Activated CD4-positive, alpha-beta T cell treated with anti-CD3 and anti-CD28 coated beads, Interleukin-2, amount 10 ng/mL, durations not matched to agents 24 days and 14 days (primary cell): ENCODE results near the gene FXYD5. TPM values are rescaled to one million over a fixed set of nuclear protein-coding genes. Genes with fewer than 3 reads are reported as not detected.

ENCODE experiments used
- DNase-seq: peaks from one replicate; pipeline ENCODE4 v3.0.0; 2022
- H3K27ac Mint-ChIP-seq: one replicate; pipeline ENCODE4 v1.8.0; 2022; ENCODE audit warnings: mild to moderate bottlenecking, mixed read lengths
- H3K27me3 Mint-ChIP-seq: one replicate; pipeline ENCODE4 v1.8.0; 2022; ENCODE audit warnings: mixed read lengths
- H3K36me3 Mint-ChIP-seq: one replicate; pipeline ENCODE4 v1.8.0; 2022; ENCODE audit warnings: low read depth, mild to moderate bottlenecking, mixed read lengths
- H3K4me1 Mint-ChIP-seq: one replicate; pipeline ENCODE4 v1.8.0; 2021; ENCODE audit warnings: mixed read lengths
- H3K4me3 Mint-ChIP-seq: one replicate; pipeline ENCODE4 v1.8.0; 2022; ENCODE audit warnings: mild to moderate bottlenecking, moderate library complexity, mixed read lengths
- H3K9me3 Mint-ChIP-seq: one replicate; pipeline ENCODE4 v1.8.0; 2021; ENCODE audit warnings: mixed read lengths
- intact Hi-C: fragments of 100-400 bp; cut with micrococcal nuclease; formaldehyde crosslinking; loops from one replicate; pipeline ENCODE4 v1.15.1; 2023
- total RNA-seq: library from RNA; stranded (reverse); gene quantifications from 2 replicates; pipeline ENCODE4 v1.2.3, GENCODE V29; 2022

The FXYD5 gene
- total RNA-seq, 1 donor from 2014 or later = 286 TPM

DNA sequence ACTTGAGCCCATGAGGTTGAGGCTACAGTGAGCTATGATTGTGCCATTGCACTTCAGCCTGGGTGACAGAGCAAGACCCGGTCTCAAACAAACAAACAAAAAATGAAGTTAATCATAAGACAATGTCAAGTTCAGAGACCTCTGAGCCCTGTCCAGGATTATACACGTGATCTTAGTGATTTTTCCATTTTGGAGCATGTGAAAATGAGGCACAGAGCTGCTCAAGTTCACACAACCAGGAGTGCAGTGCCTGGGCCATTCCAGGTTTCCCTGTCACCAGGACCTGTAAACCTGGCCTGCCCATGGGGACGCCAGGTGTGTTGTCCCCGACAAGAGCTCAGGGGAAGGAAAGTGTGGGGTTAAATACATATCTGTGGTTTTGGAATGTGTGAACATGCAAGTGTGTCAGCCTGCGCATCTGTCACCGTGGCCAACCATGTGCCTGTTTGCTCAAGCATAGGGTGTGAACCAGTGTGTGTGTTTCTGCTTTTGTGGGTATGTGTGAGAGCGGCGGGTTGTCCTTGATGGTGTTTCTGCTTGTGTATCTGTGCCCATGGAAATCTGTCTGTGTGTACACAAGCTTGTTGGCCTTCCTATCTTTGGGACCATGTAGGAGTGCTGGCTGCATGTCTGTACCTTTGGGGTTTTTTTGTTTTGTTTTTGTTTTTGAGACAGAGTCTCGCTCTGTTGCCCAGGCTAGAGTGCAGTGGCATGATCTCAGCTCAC lies 17.4 kb upstream of the FXYD5 start:
- Mint-ChIP-seq H3K36me3 (no peaks in the 10 kb centered on the region), H3K4me1 (peaks cover 21% of the 10 kb centered on the region), H3K9me3 (peaks cover 9% of the 10 kb centered on the region), H3K27me3 (peaks cover 12% of the 10 kb centered on the region), H3K27ac (no peak overlapping the region), H3K4me3 (no peak overlapping the region)
- intact Hi-C loops = no loop called here
- DNase-seq = no peak

DNA sequence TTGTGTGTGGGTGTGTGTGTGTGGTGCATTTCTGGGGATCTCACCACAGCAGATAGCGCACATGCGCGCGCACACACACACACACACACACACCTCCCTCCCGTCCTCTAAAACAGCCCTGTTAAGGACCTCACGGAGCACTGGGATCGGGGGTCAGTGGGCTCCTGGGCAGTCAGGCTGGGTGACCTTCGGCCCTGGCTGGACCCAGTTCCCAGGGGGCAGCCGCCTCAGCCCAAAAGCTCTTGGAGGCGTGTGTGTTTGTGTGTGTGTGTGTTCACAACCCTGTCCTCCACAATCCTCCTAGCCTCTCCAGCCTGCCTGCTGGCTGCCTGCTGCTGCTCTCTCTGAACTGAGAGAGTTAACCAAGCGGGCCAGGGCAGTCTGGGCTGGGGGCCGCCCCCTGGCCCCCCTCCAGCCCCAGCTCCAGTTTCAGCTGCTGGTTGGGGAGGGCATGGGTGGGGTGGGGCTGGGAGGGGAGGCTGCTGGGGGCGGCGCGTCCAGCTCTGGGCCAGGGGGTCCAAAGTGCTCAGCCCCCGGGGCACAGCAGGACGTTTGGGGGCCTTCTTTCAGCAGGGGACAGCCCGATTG lies 16.1 kb upstream of the FXYD5 start, which contains the start of gene FXYD1:
TSS of gene FXYD1 (plus strand) at position 520 of the 588 bp plus-strand sequence. CDS start 1,256 bp downstream, outside the sequence.
- DNase-seq = no peak
- Mint-ChIP-seq H3K36me3 (no peaks in the 10 kb centered on the region), H3K4me1 (peaks cover 23% of the 10 kb centered on the region), H3K27me3 (peaks cover 12% of the 10 kb centered on the region), H3K9me3 (no peaks in the 10 kb centered on the region), H3K27ac (no peak within 1 kb of the TSS), H3K4me3 (no peak within 1 kb of the TSS)
- intact Hi-C loops = no loop called here

DNA sequence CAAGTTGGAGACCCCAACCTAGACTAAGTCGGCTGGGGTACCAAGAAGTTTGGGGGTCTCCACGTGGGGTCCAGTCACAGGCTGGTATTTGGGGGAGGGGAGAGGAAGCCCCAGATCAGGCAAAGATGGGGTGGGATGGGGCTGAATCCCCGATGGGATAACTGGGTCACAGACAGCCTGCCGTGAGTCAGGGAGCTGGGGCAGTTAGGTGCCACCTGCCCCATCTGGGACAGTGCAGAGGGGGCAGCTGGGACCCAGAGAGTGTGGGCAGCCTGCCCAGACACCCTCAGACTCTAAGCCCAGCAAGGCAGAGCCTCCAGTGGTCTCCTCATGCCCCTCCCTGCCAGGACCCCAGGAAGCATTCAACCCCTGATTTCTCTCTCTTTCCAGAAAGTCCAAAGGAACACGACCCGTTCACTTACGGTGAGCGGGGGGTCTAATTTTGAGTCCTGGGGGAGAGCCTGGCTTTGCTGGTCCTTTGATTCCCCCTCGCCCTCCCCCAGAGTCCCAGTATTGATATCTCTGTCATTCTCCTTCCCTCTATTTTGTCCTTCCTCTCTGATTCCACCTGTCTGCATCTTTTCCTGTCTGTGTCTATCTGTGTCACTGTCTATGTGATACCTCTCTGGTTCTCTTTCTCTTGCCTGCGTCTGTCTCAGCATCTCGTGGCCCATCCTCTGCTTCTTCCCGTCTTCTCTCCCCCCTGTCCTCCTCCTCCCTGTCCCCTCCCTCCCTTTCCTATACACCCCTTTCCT lies 14.2 kb upstream of the FXYD5 start:
- H3K27me3 Mint-ChIP-seq = peaks cover 23% of the 10 kb centered on the region
- intact Hi-C loops = no loop called here
- H3K9me3 Mint-ChIP-seq = no peaks in the 10 kb centered on the region
- H3K4me3 Mint-ChIP-seq = peak overlapping the region; percentile 43
- H3K27ac Mint-ChIP-seq = no peak overlapping the region
- H3K4me1 Mint-ChIP-seq = peaks cover 35% of the 10 kb centered on the region
- H3K36me3 Mint-ChIP-seq = no peaks in the 10 kb centered on the region
- peak; percentile 61 for DNase-seq

DNA sequence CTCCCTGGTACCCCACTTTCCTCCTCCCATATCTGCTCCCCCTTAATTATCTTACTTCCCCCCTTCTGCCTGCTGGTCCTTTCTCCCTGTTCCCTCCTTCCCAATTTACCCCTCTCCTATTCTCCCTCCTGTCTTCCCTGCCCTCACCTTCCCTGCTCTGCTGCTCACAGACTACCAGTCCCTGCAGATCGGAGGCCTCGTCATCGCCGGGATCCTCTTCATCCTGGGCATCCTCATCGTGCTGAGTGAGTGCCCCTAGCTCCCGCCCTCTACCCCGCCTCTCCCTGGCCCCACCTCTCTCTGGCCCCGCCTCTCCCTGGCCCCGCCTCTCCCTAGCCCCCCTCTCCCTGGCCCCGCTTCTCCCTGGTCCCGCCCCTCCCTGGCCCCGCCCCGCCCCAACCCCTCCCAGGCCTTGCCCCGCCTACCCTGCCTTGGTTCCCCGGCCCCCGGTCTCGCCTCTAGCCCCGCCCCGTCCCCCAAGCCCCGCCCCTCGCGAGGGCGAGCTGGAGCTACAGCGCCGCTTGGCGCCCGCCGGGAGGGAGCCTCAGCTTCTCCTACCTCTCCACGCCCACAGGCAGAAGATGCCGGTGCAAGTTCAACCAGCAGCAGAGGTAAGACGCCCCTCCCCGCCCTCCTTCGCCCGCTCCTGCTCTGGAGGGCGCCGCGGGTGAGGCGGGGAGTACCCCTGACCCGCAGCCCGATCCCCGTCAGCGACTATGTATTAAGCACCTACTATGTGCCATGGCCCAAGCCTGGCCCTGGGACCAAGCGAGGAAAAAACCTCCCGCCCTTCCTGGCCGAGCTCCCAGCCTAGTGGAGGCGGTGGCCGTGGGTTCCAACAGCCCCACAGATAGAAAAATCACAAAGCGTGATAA lies 13.3 kb upstream of the FXYD5 start:
- intact Hi-C loops = loop anchor here (1.0 kb wide), 2 partner anchors 14 to 127 kb away; partner anchors contain the start of gene USF2
- Mint-ChIP-seq H3K27ac (peak overlapping the region; percentile 83), H3K4me3 (peak overlapping the region; percentile 87), H3K36me3 (no peaks in the 10 kb centered on the region), H3K4me1 (peaks cover 31% of the 10 kb centered on the region), H3K27me3 (peaks cover 23% of the 10 kb centered on the region), H3K9me3 (no peaks in the 10 kb centered on the region)
- peak; percentile 97 for DNase-seq

DNA sequence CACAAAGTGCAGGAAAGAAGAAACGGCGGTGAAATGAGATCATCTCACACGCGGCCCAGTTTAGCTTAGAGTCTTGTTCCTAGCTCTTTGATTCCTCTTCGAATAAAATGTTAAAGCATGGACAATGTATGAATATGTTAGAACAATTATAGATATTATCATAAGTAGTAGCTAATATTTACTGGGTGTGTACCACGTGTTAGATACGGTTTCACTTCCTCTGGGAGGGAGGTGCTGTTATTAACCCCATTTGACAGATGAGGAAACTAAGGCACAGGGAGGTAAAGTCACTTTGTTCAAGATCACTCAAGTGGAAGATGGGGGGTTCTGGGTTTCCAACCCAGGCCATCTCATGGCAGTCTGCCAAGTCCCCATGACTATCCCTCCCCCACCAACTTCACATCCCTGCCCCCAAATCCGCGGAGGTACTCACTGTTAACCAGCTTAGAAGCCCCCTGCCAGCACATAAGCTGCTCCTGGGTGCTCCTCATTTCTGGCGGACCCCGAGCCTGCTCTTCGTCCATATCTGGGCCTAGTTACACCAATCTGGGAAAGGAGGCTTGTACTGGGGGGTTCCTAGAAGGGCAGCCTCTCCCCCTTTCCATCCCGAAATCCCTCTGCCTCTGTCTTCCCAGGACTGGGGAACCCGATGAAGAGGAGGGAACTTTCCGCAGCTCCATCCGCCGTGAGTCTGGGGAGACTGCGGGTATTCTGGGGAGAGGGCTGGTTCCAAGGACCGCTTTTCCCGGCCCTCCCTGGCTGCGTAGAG lies 12.5 kb upstream of the FXYD5 start:
- Mint-ChIP-seq H3K27ac (peak overlapping the region; percentile 83), H3K36me3 (no peaks in the 10 kb centered on the region), H3K27me3 (peaks cover 22% of the 10 kb centered on the region), H3K4me3 (peak overlapping the region; percentile 87), H3K9me3 (no peaks in the 10 kb centered on the region), H3K4me1 (peaks cover 31% of the 10 kb centered on the region)
- intact Hi-C loops = loop anchor here (1.0 kb wide), 2 partner anchors 13 to 126 kb away; partner anchors contain the start of gene USF2
- DNase-seq = peak; percentile 63

DNA sequence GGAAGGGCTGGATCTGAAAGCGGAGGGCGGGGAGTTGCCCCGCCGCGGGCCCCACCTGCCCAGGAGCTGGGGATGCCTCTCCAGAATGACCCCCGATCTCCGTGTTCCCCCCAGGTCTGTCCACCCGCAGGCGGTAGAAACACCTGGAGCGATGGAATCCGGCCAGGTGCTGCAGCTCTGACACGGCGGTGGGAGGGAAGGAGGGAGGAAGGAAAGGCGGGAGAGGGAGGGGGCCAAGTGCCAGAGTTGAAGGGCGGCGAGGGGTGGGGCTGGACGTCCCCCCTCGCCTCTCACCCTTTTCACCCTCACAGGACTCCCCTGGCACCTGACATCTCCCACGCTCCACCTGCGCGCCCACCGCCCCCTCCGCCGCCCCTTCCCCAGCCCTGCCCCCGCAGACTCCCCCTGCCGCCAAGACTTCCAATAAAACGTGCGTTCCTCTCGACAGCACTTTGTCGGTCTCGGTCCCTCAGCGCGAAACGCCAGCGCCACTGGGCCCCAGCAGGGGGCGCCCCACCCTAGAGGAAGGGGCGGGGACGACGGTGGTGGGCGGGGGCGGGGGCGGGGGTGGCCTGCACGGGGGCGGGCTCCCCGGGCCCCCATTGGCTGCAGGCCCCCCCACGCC lies 11.8 kb upstream of the FXYD5 start:
- peaks cover 17% of the 10 kb centered on the region for H3K27me3 Mint-ChIP-seq
- DNase-seq = peak; percentile 92
- H3K9me3 Mint-ChIP-seq = no peaks in the 10 kb centered on the region

DNA sequence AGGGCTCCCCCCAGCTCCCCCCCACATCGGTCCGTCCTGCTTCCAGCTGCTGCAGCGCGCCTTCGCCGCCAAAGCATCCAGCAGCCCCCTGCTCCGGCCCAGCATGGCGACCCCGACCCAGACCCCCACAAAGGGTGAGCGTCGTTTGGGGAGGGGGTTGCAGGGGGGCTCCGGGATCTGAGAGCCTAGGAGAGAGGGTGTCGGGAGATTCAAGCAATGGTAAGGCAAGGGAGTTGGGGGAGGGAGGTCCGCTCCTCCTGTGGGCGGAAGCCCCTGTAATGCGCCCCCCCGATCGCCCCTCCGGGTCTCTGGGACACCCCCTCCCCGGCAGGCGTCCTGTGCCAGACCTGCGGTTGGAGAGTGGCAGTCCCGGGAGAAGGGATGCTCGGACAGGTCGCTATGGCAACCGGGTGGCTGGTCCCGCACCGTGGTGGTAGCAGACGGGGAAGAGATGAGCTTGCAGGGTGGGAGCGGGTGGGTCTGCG lies 11.3 kb upstream of the FXYD5 start, which contains the start of gene FXYD7:
TSS of gene FXYD7 (plus strand) at position 25 of the 485 bp plus-strand sequence. CDS start at position 104, 79 bp downstream.
- peak within 1 kb of the TSS; percentile 87 for H3K4me3 Mint-ChIP-seq
- no peak within 1 kb of the TSS for H3K27ac Mint-ChIP-seq

More for the DNA sequence above, 11.8 kb upstream of the FXYD5 start:
- no peaks in the 10 kb centered on the region for H3K36me3 Mint-ChIP-seq
- H3K4me3 Mint-ChIP-seq = peak overlapping the region; percentile 87
- peaks cover 30% of the 10 kb centered on the region for H3K4me1 Mint-ChIP-seq
- intact Hi-C loops = no loop called here
- H3K27ac Mint-ChIP-seq = no peak overlapping the region

DNA sequence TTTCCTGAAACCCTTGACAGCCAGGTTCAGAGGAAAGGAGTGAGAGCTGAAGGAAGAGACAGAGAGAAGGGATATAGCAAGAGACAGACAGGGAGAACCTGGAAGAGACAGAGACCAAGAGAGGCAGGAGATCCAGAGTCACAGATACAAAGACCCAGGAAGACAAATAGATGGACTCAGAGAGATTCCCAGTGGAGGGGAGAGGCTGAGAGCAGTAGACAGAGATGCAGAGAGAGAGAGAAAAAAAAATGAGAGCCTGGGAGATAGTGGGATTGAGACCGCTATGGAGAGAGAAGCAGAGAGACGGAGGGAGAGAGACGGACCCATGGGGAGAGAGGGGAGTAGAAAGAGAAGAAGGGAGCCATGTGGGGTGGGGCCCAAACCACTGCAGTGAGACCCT lies 10.7 kb upstream of the FXYD5 start:
- H3K4me3 Mint-ChIP-seq = peak overlapping the region; percentile 0
- DNase-seq = no peak

More for the DNA sequence above, 11.3 kb upstream of the FXYD5 start, which contains the start of gene FXYD7:
- H3K9me3 Mint-ChIP-seq = no peaks in the 10 kb centered on the region
- intact Hi-C loops = no loop called here
- peak; percentile 67 for DNase-seq
- no peaks in the 10 kb centered on the region for H3K36me3 Mint-ChIP-seq
- peaks cover 30% of the 10 kb centered on the region for H3K4me1 Mint-ChIP-seq
- peaks cover 17% of the 10 kb centered on the region for H3K27me3 Mint-ChIP-seq

DNA sequence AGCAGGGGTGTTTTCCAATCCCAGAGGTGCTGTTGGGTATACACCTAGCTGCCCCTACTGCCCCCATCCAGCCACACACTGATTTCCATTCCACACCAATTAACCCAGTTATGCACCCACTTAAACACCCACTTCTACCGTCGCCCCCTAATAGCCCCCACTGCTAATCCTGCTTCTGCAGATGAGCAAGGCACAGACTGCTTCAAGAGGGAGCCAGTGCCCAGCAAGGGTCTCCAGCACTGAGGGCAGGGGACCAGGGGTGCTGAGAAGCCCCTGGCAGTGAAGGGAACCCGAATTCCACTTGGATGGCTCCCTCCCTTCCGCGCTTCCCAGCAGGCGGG lies 10.3 kb upstream of the FXYD5 start:
- H3K27ac Mint-ChIP-seq = no peak overlapping the region
- peaks cover 30% of the 10 kb centered on the region for H3K4me1 Mint-ChIP-seq
- H3K27me3 Mint-ChIP-seq = peaks cover 17% of the 10 kb centered on the region
- intact Hi-C loops = no loop called here
- no peaks in the 10 kb centered on the region for H3K36me3 Mint-ChIP-seq
- H3K4me3 Mint-ChIP-seq = no peak overlapping the region
- no peak for DNase-seq
- no peaks in the 10 kb centered on the region for H3K9me3 Mint-ChIP-seq

More for the DNA sequence above, 10.7 kb upstream of the FXYD5 start:
- peaks cover 30% of the 10 kb centered on the region for H3K4me1 Mint-ChIP-seq
- H3K27ac Mint-ChIP-seq = no peak overlapping the region
- H3K36me3 Mint-ChIP-seq = no peaks in the 10 kb centered on the region
- intact Hi-C loops = no loop called here
- H3K9me3 Mint-ChIP-seq = no peaks in the 10 kb centered on the region
- H3K27me3 Mint-ChIP-seq = peaks cover 17% of the 10 kb centered on the region

DNA sequence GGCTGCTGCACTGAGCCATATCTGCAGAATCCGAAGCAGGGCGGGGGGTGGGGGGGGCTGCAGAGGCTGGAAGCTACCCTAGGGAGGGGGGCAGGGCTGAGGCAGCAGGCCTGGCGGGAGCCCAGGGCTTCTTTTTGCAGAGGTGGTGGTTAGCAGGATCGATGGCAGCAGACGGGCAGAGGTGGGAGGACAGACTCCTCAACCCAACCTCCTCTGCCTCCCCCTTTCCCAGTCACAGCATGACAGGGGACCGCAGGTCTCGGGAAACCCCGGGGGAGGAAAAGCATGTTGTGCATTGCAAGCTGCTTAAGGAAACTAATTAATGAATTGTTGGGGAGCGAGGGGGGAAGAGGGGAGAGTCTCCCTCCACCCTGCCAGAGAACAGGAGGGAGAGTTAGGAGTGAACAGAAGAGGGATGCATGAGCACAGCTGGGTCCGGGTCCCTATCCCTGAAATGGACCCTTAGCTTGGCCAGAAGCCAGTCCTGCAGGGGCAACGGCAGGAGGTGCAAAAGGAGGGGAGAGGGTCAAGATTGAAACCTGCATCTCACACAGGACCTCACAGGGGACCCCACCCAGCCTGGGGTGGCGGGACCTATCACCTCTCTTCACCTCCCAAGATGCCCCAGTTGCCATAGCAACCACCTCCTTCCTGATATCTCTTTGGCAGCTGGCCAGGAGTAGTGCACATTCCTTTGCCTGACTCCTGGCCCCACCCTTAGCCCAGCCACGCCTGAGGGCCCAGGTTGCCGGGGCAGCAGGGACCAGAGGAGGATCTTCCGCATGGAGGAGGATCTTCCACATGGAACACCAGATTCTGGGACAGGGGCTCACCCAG lies 9.7 kb upstream of the FXYD5 start:
- H3K27me3 Mint-ChIP-seq = peaks cover 17% of the 10 kb centered on the region
- peaks cover 30% of the 10 kb centered on the region for H3K4me1 Mint-ChIP-seq
- H3K9me3 Mint-ChIP-seq = no peaks in the 10 kb centered on the region
- DNase-seq = peak; percentile 75
- intact Hi-C loops = no loop called here
- no peak overlapping the region for H3K27ac Mint-ChIP-seq
- H3K36me3 Mint-ChIP-seq = no peaks in the 10 kb centered on the region
- no peak overlapping the region for H3K4me3 Mint-ChIP-seq

DNA sequence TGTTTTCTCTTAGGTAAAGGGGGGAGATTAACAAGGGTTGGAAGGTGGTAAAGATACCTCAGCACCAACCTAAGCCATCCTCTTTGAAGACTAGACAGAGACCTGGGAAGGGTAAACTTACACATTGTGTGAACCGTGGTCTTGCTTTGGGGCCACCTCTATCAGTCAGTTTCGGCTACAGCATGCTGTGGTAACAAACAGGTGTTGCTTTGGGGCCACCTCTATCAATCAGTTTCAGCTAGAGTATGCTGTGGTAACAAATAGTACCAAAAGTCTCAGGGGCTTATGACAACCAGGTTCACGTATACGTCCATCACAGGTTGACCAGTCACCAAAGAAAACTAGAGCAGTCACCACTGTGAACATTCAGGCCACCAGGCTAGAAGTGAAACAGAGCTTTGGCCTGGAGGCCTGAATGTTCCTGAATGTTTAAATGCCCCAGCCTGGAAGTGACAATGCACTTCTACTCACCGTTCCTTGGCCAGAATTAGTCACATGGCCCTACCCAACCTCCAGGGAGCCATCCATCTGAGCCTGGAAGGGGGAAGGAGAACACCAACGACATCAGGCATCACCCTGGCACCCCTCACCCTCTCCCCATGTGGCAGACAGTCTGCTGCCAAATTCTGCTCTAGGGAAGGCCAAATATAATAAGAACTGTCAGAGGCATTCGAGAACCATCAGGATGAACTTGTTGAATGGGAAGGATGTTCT lies 7.6 kb upstream of the FXYD5 start:
- DNase-seq = no peak
- Mint-ChIP-seq H3K27ac (no peak overlapping the region), H3K27me3 (peaks cover 12% of the 10 kb centered on the region), H3K4me1 (peaks cover 18% of the 10 kb centered on the region), H3K4me3 (no peak overlapping the region), H3K9me3 (no peaks in the 10 kb centered on the region), H3K36me3 (no peaks in the 10 kb centered on the region)
- intact Hi-C loops = no loop called here
